ACC112 (cell line): ENCODE results near the gene CASQ2.
A peak's percentile ranks its signal among the peaks of the same experiment; 100 is the strongest.
"Not testable (repeated sequence)": the region's sequence is repeated elsewhere in the genome, so short reads cannot be mapped to it uniquely, and the experiment has no call there.

Source experiments
- H2AFZ ChIP-seq: fragments of 200-600 bp; sonication (generic); one replicate; pipeline ENCODE4 v1.6.0; 2017; ENCODE audit warnings: antibody characterized with exemption, low read length; ENCODE audit not compliant: unreplicated experiment
- H3K27ac ChIP-seq: fragments of 200-600 bp; sonication (generic); 2 replicates; pipeline ENCODE4 v1.5.1; 2014; ENCODE audit warnings: low read depth, mild to moderate bottlenecking, antibody characterized with exemption, low read length, moderate library complexity
- H3K27me3 ChIP-seq: fragments of 200-600 bp; sonication (generic); 2 replicates; pipeline ENCODE4 v1.6.1; 2014; ENCODE audit warnings: mild to moderate bottlenecking, antibody characterized with exemption, low read length, moderate library complexity, mixed read lengths; ENCODE audit not compliant: insufficient read depth
- H3K36me3 ChIP-seq: fragments of 200-600 bp; sonication (generic); 2 replicates; pipeline ENCODE4 v1.6.1; 2016; ENCODE audit warnings: mild to moderate bottlenecking, antibody characterized with exemption, low read length, moderate library complexity, mixed read lengths; ENCODE audit not compliant: insufficient read depth
- H3K4me1 ChIP-seq: fragments of 200-600 bp; sonication (generic); one replicate; pipeline ENCODE4 v1.6.1; 2016; ENCODE audit warnings: low read length, mixed read lengths; ENCODE audit not compliant: insufficient read depth, unreplicated experiment, control insufficient read depth
- H3K4me3 ChIP-seq: fragments of 200-600 bp; sonication (generic); 2 replicates; pipeline ENCODE4 v1.5.1; 2014; ENCODE audit warnings: mild to moderate bottlenecking, low read depth, low read length
- H3K79me2 ChIP-seq: fragments of 200-600 bp; sonication (generic); one replicate; pipeline ENCODE4 v1.6.0; 2016; ENCODE audit warnings: low read length; ENCODE audit not compliant: control insufficient read depth, unreplicated experiment, insufficient read depth

Gene CASQ2

GRCh38 chr1:115781343-115781742 is 12.8 kb upstream of the CASQ2 start:
- no peaks in the 10 kb centered on the region for H3K27me3 ChIP-seq
- peak overlapping the region; percentile 32; the same call in 1 of the 2 replicates for H3K4me3 ChIP-seq
- H2AFZ ChIP-seq, result no peak overlapping the region
- peaks cover 30% of the 10 kb centered on the region for H3K4me1 ChIP-seq
- H3K36me3 ChIP-seq, result no peaks in the 10 kb centered on the region
- H3K79me2 ChIP-seq, result no peaks in the 10 kb centered on the region
- H3K27ac ChIP-seq, result peak overlapping the region; percentile 9

GRCh38 chr1:115780655-115781054 is 12.1 kb upstream of the CASQ2 start:
- H3K27me3 ChIP-seq, H2AFZ ChIP-seq, H3K36me3 ChIP-seq, H3K79me2 ChIP-seq, H3K4me3 ChIP-seq: not testable (repeated sequence)
- Histone ChIP-seq H3K27ac (peak overlapping the region; percentile 9), H3K4me1 (peaks cover 30% of the 10 kb centered on the region)

GRCh38 chr1:115779075-115779474 is 10.6 kb upstream of the CASQ2 start:
- not testable (repeated sequence) for H3K4me3 ChIP-seq, H3K79me2 ChIP-seq, H2AFZ ChIP-seq, H3K36me3 ChIP-seq, H3K27me3 ChIP-seq, H3K27ac ChIP-seq
- peaks cover 30% of the 10 kb centered on the region for H3K4me1 ChIP-seq

- no peaks in the 10 kb centered on the region for H3K79me2 ChIP-seq
- no peaks in the 10 kb centered on the region for H3K36me3 ChIP-seq
- peak overlapping the region; percentile 48 for H2AFZ ChIP-seq
- H3K27me3 ChIP-seq, result no peaks in the 10 kb centered on the region; the same call in 1 of the 2 replicates
- H3K4me1 ChIP-seq, result no peaks in the 10 kb centered on the region
- H3K4me3 ChIP-seq, result no peak overlapping the region
- no peak overlapping the region for H3K27ac ChIP-seq
These were observed 3.4 kb upstream of the CASQ2 start for GRCh38 chr1:115771847-115772457.

GRCh38 chr1:115771094-115771846 is 2.8 kb upstream of the CASQ2 start:
- H3K36me3 ChIP-seq, result no peaks in the 10 kb centered on the region
- H3K27me3 ChIP-seq, result no peaks in the 10 kb centered on the region; the same call in 1 of the 2 replicates
- H3K27ac ChIP-seq, result no peak overlapping the region
- H2AFZ ChIP-seq, result peak overlapping the region; percentile 48
- no peak overlapping the region for H3K4me3 ChIP-seq
- H3K4me1 ChIP-seq, result no peaks in the 10 kb centered on the region
- no peaks in the 10 kb centered on the region for H3K79me2 ChIP-seq

GRCh38 chr1:115767403-115767802 is 1.1 kb downstream of the CASQ2 start:
- no peak overlapping the region for H2AFZ ChIP-seq
- no peak overlapping the region for H3K4me3 ChIP-seq
- no peak overlapping the region for H3K27ac ChIP-seq
- no peaks in the 10 kb centered on the region for H3K4me1 ChIP-seq
- no peaks in the 10 kb centered on the region for H3K36me3 ChIP-seq
- no peaks in the 10 kb centered on the region for H3K79me2 ChIP-seq
- no peaks in the 10 kb centered on the region; the same call in 1 of the 2 replicates for H3K27me3 ChIP-seq

GRCh38 chr1:115765091-115765490 is 3.4 kb downstream of the CASQ2 start:
- Histone ChIP-seq H3K4me1 (no peaks in the 10 kb centered on the region), H3K4me3 (no peak overlapping the region), H2AFZ (no peak overlapping the region), H3K27me3 (no peaks in the 10 kb centered on the region; the same call in 1 of the 2 replicates), H3K36me3 (no peaks in the 10 kb centered on the region), H3K79me2 (no peaks in the 10 kb centered on the region), H3K27ac (no peak overlapping the region)

- no peak overlapping the region for H3K27ac ChIP-seq
- H2AFZ ChIP-seq, result no peak overlapping the region
- H3K27me3 ChIP-seq, result no peaks in the 10 kb centered on the region; the same call in 1 of the 2 replicates
- H3K79me2 ChIP-seq, result no peaks in the 10 kb centered on the region
- H3K4me3 ChIP-seq, result no peak overlapping the region
- no peaks in the 10 kb centered on the region for H3K4me1 ChIP-seq
- H3K36me3 ChIP-seq, result no peaks in the 10 kb centered on the region
These were observed 4.0 kb downstream of the CASQ2 start for GRCh38 chr1:115764541-115764940.

GRCh38 chr1:115762779-115763178 is 5.7 kb downstream of the CASQ2 start:
- Histone ChIP-seq H3K79me2 (no peaks in the 10 kb centered on the region), H3K27me3 (0 out of 2 replicates have a peak, but pooled peaks cover 5% of the 10 kb centered on the region), H3K27ac (no peak overlapping the region), H2AFZ (no peak overlapping the region), H3K4me1 (no peaks in the 10 kb centered on the region), H3K36me3 (no peaks in the 10 kb centered on the region), H3K4me3 (no peak overlapping the region)

GRCh38 chr1:115761601-115762302 is 6.8 kb downstream of the CASQ2 start:
- Histone ChIP-seq H3K4me3 (no peak overlapping the region), H3K79me2 (no peaks in the 10 kb centered on the region), H3K36me3 (no peaks in the 10 kb centered on the region), H3K27ac (no peak overlapping the region), H3K4me1 (no peaks in the 10 kb centered on the region), H3K27me3 (0 out of 2 replicates have a peak, but pooled peaks cover 5% of the 10 kb centered on the region), H2AFZ (no peak overlapping the region)
